Measurements from ENCODE around the gene CACNA1D.

Gene CACNA1D

DNA sequence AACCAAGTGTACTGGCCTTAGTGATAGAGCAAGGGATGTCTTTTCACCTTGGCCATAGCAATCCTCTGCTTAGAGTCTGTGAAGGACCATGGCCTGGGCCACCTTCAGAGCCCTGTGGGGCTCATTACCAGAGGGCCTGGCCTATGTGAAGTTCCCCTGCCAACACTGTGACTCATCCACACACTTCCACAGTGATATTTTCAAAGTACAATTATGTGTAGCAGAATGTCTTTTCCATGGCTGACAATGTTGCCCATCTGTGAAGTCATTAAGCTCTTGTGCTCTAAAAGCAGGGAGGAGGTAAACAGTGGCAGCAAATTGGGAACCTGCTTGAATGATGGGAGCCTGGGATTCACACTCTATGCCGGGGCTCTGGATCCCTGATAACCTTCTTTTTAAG is 12.2 kb upstream of the CACNA1D start:
- no peaks in the 10 kb centered on the region for H3K36me3 ChIP-seq (ENCODE audit: control insufficient read depth in 2 of 2, insufficient read depth in 2 of 2, low read length in 2 of 2)
- no peak overlapping the region for H3K27ac ChIP-seq (ENCODE audit: low read length)
- no peak overlapping the region for H3K9ac ChIP-seq (ENCODE audit: low read length in 2 of 2)
- no peaks in the 10 kb centered on the region for H3K27me3 ChIP-seq (ENCODE audit: control insufficient read depth in 1 of 2, insufficient read depth in 2 of 2, low read length in 2 of 2)
- no peaks in the 10 kb centered on the region for H3K4me1 ChIP-seq (ENCODE audit: control insufficient read depth, insufficient read depth, low read length)
- no peaks in the 10 kb centered on the region for H3K9me3 ChIP-seq (ENCODE audit: control insufficient read depth in 2 of 2, low read length in 2 of 2)
- no peak overlapping the region for H3K4me3 ChIP-seq (ENCODE audit: low read length in 2 of 2)

DNA sequence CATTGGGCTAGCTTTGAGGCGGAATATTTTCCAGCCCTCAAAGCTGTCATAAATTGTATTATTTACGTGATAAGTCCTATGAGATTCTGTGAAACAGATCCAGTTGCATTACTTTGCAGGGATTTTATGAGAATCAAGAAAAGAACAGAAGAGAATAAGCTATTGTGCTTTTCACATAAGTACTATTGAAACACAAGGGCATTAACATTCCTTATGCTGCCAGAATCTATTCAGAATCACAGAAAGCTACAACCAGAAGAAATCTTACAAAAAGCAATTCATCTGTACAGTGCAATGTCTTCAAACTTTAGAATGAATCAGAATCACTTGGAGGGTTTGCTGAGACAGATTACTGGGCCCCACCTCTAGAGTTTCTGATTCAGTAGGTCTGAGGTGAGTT is 10.6 kb upstream of the CACNA1D start:
- H3K9me3 ChIP-seq (ENCODE audit: control insufficient read depth in 2 of 2, low read length in 2 of 2): no peaks in the 10 kb centered on the region
- no peak overlapping the region for H3K9ac ChIP-seq (ENCODE audit: low read length in 2 of 2)
- no peak overlapping the region for H3K27ac ChIP-seq (ENCODE audit: low read length)
- H3K27me3 ChIP-seq (ENCODE audit: control insufficient read depth in 1 of 2, insufficient read depth in 2 of 2, low read length in 2 of 2): no peaks in the 10 kb centered on the region
- no peaks in the 10 kb centered on the region for H3K36me3 ChIP-seq (ENCODE audit: control insufficient read depth in 2 of 2, insufficient read depth in 2 of 2, low read length in 2 of 2)
- H3K4me3 ChIP-seq (ENCODE audit: low read length in 2 of 2): no peak overlapping the region
- H3K4me1 ChIP-seq (ENCODE audit: control insufficient read depth, insufficient read depth, low read length): no peaks in the 10 kb centered on the region

DNA sequence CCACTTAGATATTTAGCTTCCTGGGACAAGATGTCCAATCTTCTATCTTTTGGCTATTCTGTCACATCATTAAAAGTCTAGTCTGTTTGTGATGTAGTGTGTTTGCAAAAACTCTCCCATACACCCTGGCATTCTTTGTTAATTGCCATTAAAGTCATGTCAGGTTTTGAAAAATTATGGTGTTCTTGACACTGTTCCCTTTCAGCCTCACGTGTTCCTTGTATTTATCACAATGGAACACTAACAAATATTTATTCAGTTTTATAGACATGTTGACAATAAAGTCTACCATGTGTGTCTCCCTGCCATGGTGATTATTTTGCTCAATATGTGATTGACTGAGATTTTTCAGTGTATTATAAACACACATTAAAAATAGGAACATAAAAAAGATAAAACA is 9.4 kb upstream of the CACNA1D start:
- Histone ChIP-seq H3K4me1 (ENCODE audit: control insufficient read depth, insufficient read depth, low read length) (no peaks in the 10 kb centered on the region), H3K36me3 (ENCODE audit: control insufficient read depth in 2 of 2, insufficient read depth in 2 of 2, low read length in 2 of 2) (no peaks in the 10 kb centered on the region), H3K4me3 (ENCODE audit: low read length in 2 of 2) (no peak overlapping the region), H3K27ac (ENCODE audit: low read length) (no peak overlapping the region), H3K9me3 (ENCODE audit: control insufficient read depth in 2 of 2, low read length in 2 of 2) (no peaks in the 10 kb centered on the region), H3K9ac (ENCODE audit: low read length in 2 of 2) (no peak overlapping the region), H3K27me3 (ENCODE audit: control insufficient read depth in 1 of 2, insufficient read depth in 2 of 2, low read length in 2 of 2) (no peaks in the 10 kb centered on the region)

DNA sequence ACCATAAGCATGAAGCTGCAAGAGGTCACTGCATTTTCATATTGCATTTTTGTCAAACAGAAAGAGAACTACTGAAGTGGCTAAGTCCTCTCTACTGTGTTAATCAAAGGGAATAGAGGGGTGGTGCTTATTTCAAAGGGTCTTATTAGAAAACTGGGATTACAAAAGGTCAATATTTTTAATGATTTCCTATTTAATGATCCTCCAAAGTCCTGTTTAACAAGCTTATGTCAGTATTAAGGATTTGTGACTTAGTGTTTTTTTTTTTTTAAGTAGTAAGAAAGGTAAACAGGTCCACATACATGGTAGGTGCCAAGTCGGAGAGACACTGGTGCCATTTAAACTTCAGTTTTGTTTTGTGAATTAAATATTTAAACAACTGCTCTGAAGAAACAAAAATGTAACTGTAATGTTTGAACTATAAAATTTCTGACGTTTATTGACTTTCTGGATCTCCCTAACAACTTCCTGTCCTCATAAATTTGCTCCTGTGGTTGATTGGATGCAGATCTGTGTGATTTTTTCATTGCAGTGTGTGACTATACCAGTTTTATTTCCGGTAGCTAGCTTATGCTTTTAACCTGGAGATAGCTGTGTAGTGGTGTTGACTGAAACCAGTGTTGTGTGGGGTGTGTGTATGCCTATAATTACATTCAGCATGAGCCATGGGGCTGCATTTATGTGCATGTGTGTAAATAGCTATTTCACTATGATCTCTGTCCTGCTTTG is 8.6 kb upstream of the CACNA1D start:
- Histone ChIP-seq H3K4me3 (ENCODE audit: low read length in 2 of 2) (no peak overlapping the region), H3K9ac (ENCODE audit: low read length in 2 of 2) (no peak overlapping the region), H3K27ac (ENCODE audit: low read length) (no peak overlapping the region), H3K4me1 (ENCODE audit: control insufficient read depth, insufficient read depth, low read length) (no peaks in the 10 kb centered on the region), H3K36me3 (ENCODE audit: control insufficient read depth in 2 of 2, insufficient read depth in 2 of 2, low read length in 2 of 2) (no peaks in the 10 kb centered on the region), H3K9me3 (ENCODE audit: control insufficient read depth in 2 of 2, low read length in 2 of 2) (no peaks in the 10 kb centered on the region), H3K27me3 (ENCODE audit: control insufficient read depth in 1 of 2, insufficient read depth in 2 of 2, low read length in 2 of 2) (no peaks in the 10 kb centered on the region)

DNA sequence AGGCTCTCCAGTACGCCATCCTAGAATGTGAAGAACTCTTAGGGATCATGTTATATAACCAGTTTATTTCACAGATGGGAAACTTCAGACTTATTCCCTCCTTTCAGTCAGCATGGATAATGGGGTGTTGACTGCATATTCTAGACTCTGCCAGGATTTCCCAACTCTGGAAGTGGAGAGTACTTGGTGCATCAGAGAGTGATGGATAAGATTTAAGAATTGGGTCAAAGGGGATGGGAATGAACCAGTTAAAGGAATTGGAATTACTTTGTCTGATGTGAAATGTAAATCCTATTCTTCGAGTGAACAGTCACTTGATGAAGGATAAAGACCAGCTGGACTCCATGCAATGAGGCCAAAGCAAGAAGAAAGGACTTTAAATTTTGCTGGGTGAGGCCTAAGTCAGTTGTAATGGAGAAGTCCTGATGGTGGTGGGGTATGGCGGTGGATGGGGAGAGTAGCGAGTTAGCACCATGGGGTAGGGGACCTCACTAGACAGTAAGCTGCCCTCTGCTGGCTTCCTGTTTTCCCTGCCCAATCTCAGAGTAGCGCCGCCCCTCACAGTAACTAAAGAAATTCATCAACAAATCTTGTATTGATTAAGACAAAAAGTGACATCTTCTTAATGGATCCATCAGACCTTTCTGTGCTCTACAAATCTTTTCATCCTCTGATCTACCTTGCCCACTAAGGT is 7.3 kb upstream of the CACNA1D start:
- Histone ChIP-seq H3K27me3 (ENCODE audit: control insufficient read depth in 1 of 2, insufficient read depth in 2 of 2, low read length in 2 of 2) (no peaks in the 10 kb centered on the region), H3K9ac (ENCODE audit: low read length in 2 of 2) (no peak overlapping the region), H3K27ac (ENCODE audit: low read length) (no peak overlapping the region), H3K4me3 (ENCODE audit: low read length in 2 of 2) (no peak overlapping the region), H3K4me1 (ENCODE audit: control insufficient read depth, insufficient read depth, low read length) (no peaks in the 10 kb centered on the region), H3K9me3 (ENCODE audit: control insufficient read depth in 2 of 2, low read length in 2 of 2) (no peaks in the 10 kb centered on the region), H3K36me3 (ENCODE audit: control insufficient read depth in 2 of 2, insufficient read depth in 2 of 2, low read length in 2 of 2) (no peaks in the 10 kb centered on the region)

GRCh38 chr3:53489386-53489785 is 5.0 kb upstream of the CACNA1D start:
- Histone ChIP-seq H3K4me1 (ENCODE audit: control insufficient read depth, insufficient read depth, low read length) (peaks cover 6% of the 10 kb centered on the region), H3K9me3 (ENCODE audit: control insufficient read depth in 2 of 2, low read length in 2 of 2) (no peaks in the 10 kb centered on the region), H3K9ac (ENCODE audit: low read length in 2 of 2) (no peak overlapping the region), H3K4me3 (ENCODE audit: low read length in 2 of 2) (no peak overlapping the region), H3K27ac (ENCODE audit: low read length) (no peak overlapping the region), H3K36me3 (ENCODE audit: control insufficient read depth in 2 of 2, insufficient read depth in 2 of 2, low read length in 2 of 2) (no peaks in the 10 kb centered on the region), H3K27me3 (ENCODE audit: control insufficient read depth in 1 of 2, insufficient read depth in 2 of 2, low read length in 2 of 2) (no peaks in the 10 kb centered on the region)

DNA sequence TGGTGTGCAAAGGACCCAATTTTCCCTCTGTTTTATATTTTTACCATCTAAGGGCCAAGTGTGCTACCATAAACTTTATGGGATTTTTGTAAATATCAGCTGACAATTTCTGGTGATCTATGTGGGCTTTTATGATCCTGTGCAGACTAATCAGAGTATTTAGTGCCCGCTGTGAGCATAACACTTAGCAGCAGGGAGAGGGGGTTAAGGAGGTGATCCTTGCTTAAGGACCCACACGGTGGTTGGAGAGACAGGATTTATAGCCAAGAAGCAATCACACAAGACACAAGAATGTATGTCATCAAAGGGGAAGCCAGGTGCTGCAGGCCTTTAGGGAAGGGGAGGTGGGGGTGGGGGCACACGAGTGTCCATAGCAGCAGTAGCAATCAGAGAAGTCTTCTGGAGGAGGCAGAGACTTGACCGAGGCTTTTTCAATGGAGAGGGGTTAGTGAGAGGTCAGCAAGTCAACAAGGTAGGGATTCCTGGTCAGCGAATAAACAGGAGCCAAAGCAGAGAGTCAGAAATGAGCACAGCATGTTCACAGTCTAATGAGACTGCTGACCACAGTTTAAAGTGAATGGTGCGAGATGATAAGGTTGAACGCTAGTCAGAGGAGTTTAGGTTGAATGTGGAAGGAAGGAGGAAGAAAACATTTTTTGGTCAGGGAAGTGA is 4.5 kb upstream of the CACNA1D start:
- no peaks in the 10 kb centered on the region for H3K36me3 ChIP-seq (ENCODE audit: control insufficient read depth in 2 of 2, insufficient read depth in 2 of 2, low read length in 2 of 2)
- H3K4me1 ChIP-seq (ENCODE audit: control insufficient read depth, insufficient read depth, low read length): peaks cover 7% of the 10 kb centered on the region
- no peak overlapping the region for H3K4me3 ChIP-seq (ENCODE audit: low read length in 2 of 2)
- H3K27me3 ChIP-seq (ENCODE audit: control insufficient read depth in 1 of 2, insufficient read depth in 2 of 2, low read length in 2 of 2): no peaks in the 10 kb centered on the region
- H3K9me3 ChIP-seq (ENCODE audit: control insufficient read depth in 2 of 2, low read length in 2 of 2): no peaks in the 10 kb centered on the region
- no peak overlapping the region for H3K9ac ChIP-seq (ENCODE audit: low read length in 2 of 2)
- H3K27ac ChIP-seq (ENCODE audit: low read length): no peak overlapping the region

DNA sequence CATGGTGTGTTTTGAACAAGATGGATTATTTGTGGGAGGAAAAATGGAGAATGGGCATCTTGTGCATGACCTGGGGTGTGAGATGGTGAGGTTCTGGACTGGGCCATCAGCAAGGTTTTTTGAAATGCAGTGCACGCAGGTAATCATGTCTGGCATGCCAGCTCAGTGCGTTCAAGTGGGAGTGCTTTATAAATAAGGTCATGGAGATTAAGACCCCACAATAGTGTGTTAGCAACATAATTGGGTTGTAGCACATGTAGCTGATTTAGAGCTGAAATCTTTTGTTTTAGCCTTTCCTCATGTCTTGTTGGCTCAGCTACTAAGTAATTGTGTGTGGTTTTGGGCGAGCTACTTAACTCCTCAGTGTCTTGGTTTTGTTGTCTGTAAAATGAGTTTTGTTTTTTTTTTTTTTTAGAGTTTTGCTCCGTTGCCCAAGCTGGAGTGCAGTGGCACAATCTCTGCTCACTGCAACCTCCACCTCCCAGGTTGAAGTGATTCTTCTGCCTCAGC is 3.9 kb upstream of the CACNA1D start:
- no peak overlapping the region for H3K9ac ChIP-seq (ENCODE audit: low read length in 2 of 2)
- no peak overlapping the region for H3K4me3 ChIP-seq (ENCODE audit: low read length in 2 of 2)
- peaks cover 13% of the 10 kb centered on the region for H3K4me1 ChIP-seq (ENCODE audit: control insufficient read depth, insufficient read depth, low read length)
- H3K9me3 ChIP-seq (ENCODE audit: control insufficient read depth in 2 of 2, low read length in 2 of 2): no peaks in the 10 kb centered on the region
- no peak overlapping the region for H3K27ac ChIP-seq (ENCODE audit: low read length)
- H3K27me3 ChIP-seq (ENCODE audit: control insufficient read depth in 1 of 2, insufficient read depth in 2 of 2, low read length in 2 of 2): no peaks in the 10 kb centered on the region
- H3K36me3 ChIP-seq (ENCODE audit: control insufficient read depth in 2 of 2, insufficient read depth in 2 of 2, low read length in 2 of 2): no peaks in the 10 kb centered on the region

GRCh38 chr3:53491276-53491675 is 3.1 kb upstream of the CACNA1D start:
- Histone ChIP-seq H3K27ac (ENCODE audit: low read length) (no peak overlapping the region), H3K9me3 (ENCODE audit: control insufficient read depth in 2 of 2, low read length in 2 of 2) (no peaks in the 10 kb centered on the region), H3K9ac (ENCODE audit: low read length in 2 of 2) (no peak overlapping the region), H3K4me3 (ENCODE audit: low read length in 2 of 2) (no peak overlapping the region), H3K4me1 (ENCODE audit: control insufficient read depth, insufficient read depth, low read length) (peaks cover 20% of the 10 kb centered on the region), H3K36me3 (ENCODE audit: control insufficient read depth in 2 of 2, insufficient read depth in 2 of 2, low read length in 2 of 2) (no peaks in the 10 kb centered on the region), H3K27me3 (ENCODE audit: control insufficient read depth in 1 of 2, insufficient read depth in 2 of 2, low read length in 2 of 2) (no peaks in the 10 kb centered on the region)

DNA sequence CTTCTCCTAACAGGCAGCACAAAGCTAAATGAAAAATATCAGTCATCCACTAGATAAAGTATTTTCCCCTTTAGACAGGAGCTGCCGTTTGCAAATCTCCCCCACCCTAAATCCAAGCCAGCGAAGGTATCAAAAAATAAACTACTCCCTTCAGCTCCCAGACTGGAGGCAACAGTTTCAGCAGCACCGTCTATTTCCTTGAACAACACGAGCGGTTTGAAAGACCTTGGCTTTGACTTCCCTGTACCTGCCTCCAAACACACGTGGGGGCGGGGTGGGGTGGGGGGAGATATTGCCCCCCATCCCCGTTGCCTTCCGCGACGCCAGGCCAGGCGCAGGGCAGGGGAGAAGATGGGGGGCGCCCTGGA is 832 bp upstream of the CACNA1D start:
- Histone ChIP-seq H3K36me3 (ENCODE audit: control insufficient read depth in 2 of 2, insufficient read depth in 2 of 2, low read length in 2 of 2) (no peaks in the 10 kb centered on the region), H3K9me3 (ENCODE audit: control insufficient read depth in 2 of 2, low read length in 2 of 2) (no peaks in the 10 kb centered on the region), H3K9ac (ENCODE audit: low read length in 2 of 2) (no peak overlapping the region), H3K4me1 (ENCODE audit: control insufficient read depth, insufficient read depth, low read length) (peaks cover 33% of the 10 kb centered on the region), H3K27ac (ENCODE audit: low read length) (no peak overlapping the region), H3K4me3 (ENCODE audit: low read length in 2 of 2) (peak overlapping the region in 1 of 2 donors; percentile 69), H3K27me3 (ENCODE audit: control insufficient read depth in 1 of 2, insufficient read depth in 2 of 2, low read length in 2 of 2) (no peaks in the 10 kb centered on the region)

- Histone ChIP-seq H3K36me3 (ENCODE audit: control insufficient read depth in 2 of 2, insufficient read depth in 2 of 2, low read length in 2 of 2) (no peaks in the 10 kb centered on the region), H3K4me3 (ENCODE audit: low read length in 2 of 2) (peak overlapping the region; percentile 76), H3K27ac (ENCODE audit: low read length) (no peak overlapping the region), H3K9ac (ENCODE audit: low read length in 2 of 2) (peak overlapping the region; percentile 29 to 44), H3K27me3 (ENCODE audit: control insufficient read depth in 1 of 2, insufficient read depth in 2 of 2, low read length in 2 of 2) (no peaks in the 10 kb centered on the region), H3K9me3 (ENCODE audit: control insufficient read depth in 2 of 2, low read length in 2 of 2) (no peaks in the 10 kb centered on the region), H3K4me1 (ENCODE audit: control insufficient read depth, insufficient read depth, low read length) (peaks cover 39% of the 10 kb centered on the region)
Measured at GRCh38 chr3:53495146-53495519, 722 bp downstream of the CACNA1D start.
